ENCODE results near the gene MRPL43. TPM values are rescaled to one million over a fixed set of nuclear protein-coding genes. Genes with fewer than 3 reads are reported as not detected.

MRPL43 gene
- total and polyA plus RNA-seq, 4 donors, result 43.6 to 105 (median 84.5) TPM

GRCh38 chr10:100968062-100968736 lies 19.1 kb downstream of the MRPL43 start:
- Histone ChIP-seq H3K4me1 (ENCODE audit: control insufficient read depth in 5 of 5, insufficient read depth in 5 of 5, low read length in 5 of 5) (peaks cover 0 to 16% (median 7%) of the 10 kb centered on the region in 5 donors), H3K27ac (ENCODE audit: low read depth in 1 of 2, low read length in 1 of 2) (no peak overlapping the region), H3K4me3 (no peak overlapping the region), H3K27me3 (ENCODE audit: control insufficient read depth in 3 of 3, insufficient read depth in 3 of 3, low read length in 2 of 3) (no peaks in the 10 kb centered on the region), H3K36me3 (ENCODE audit: control insufficient read depth in 4 of 4, insufficient read depth in 4 of 4, low read length in 4 of 4) (peaks cover 6 to 28% (median 11%) of the 10 kb centered on the region in 4 donors), H3K9ac (ENCODE audit: insufficient read depth in 1 of 2, low read length in 2 of 2) (no peak overlapping the region), H3K9me3 (ENCODE audit: control insufficient read depth in 4 of 4, insufficient read depth in 3 of 4, low read length in 3 of 4) (no peaks in the 10 kb centered on the region)
- TF ChIP-seq CTCF (IDR thresholded peaks at IDR 0.05; ENCODE audit: control extremely low read depth, extremely low read depth), result no peak
- 84 to 88% methylated on average over 2 of the region's 2 CpGs for WGBS, 2 donors
- ATAC-seq (ENCODE audit: insufficient read depth, low FRiP score), result no peak
- no peak for DNase-seq

DNA sequence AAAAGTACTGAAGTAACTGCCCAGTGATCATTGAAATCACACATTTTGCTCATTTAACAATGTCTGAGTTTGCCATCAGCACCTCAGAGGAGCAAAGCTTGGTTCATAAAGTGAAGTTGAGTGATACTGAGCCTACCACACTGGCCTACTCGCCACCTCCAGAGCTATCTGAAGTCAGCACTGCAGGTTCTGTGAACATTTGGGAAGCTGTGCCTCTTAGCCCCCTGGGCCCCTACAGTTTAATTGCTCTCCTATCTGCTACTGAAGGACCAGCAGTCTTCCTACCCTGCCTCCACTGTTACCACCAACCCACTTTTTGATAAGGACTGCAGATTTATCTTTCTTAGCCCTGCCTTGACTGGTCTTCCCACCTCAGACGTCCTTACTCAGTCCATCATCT lies 20.0 kb downstream of the MRPL43 start:
- DNase-seq (no peak), ATAC-seq (ENCODE audit: insufficient read depth, low FRiP score) (no peak)
- Histone ChIP-seq H3K4me3 (no peak overlapping the region), H3K9me3 (ENCODE audit: control insufficient read depth in 4 of 4, insufficient read depth in 3 of 4, low read length in 3 of 4) (no peaks in the 10 kb centered on the region), H3K36me3 (ENCODE audit: control insufficient read depth in 4 of 4, insufficient read depth in 4 of 4, low read length in 4 of 4) (peaks cover 7 to 36% (median 16%) of the 10 kb centered on the region in 4 donors), H3K27ac (ENCODE audit: low read depth in 1 of 2, low read length in 1 of 2) (no peak overlapping the region), H3K9ac (ENCODE audit: insufficient read depth in 1 of 2, low read length in 2 of 2) (no peak overlapping the region), H3K4me1 (ENCODE audit: control insufficient read depth in 5 of 5, insufficient read depth in 5 of 5, low read length in 5 of 5) (peaks cover 0 to 20% (median 7%) of the 10 kb centered on the region in 5 donors), H3K27me3 (ENCODE audit: control insufficient read depth in 3 of 3, insufficient read depth in 3 of 3, low read length in 2 of 3) (no peaks in the 10 kb centered on the region)
- WGBS, 2 donors, result 84 to 91% methylated on average over 2 of the region's 2 CpGs
- TF ChIP-seq CTCF (IDR thresholded peaks at IDR 0.05; ENCODE audit: control extremely low read depth, extremely low read depth), result no peak

DNA sequence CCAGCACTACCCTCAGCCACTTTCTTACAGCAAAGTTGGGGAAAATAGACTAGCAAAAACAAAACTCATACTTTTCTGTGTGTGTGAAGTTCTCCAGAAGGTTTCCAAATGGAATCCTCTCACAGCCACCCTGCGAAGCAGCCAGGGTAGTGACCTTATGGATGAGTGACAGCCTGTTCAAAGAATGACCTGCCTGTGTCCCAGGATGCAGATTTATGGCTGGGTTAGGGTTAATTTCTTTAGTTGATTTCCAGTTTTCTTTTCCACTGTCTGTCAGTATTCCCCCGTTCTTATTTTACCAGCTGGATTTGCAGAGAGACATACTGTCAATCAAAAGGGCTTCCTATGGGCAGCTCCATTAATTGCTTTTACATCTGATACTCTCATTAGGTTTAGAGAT lies 20.4 kb downstream of the MRPL43 start:
- Histone ChIP-seq H3K27me3 (ENCODE audit: control insufficient read depth in 3 of 3, insufficient read depth in 3 of 3, low read length in 2 of 3) (no peaks in the 10 kb centered on the region), H3K36me3 (ENCODE audit: control insufficient read depth in 4 of 4, insufficient read depth in 4 of 4, low read length in 4 of 4) (peaks cover 7 to 39% (median 19%) of the 10 kb centered on the region in 4 donors), H3K9me3 (ENCODE audit: control insufficient read depth in 4 of 4, insufficient read depth in 3 of 4, low read length in 3 of 4) (no peaks in the 10 kb centered on the region), H3K9ac (ENCODE audit: insufficient read depth in 1 of 2, low read length in 2 of 2) (no peak overlapping the region), H3K4me1 (ENCODE audit: control insufficient read depth in 5 of 5, insufficient read depth in 5 of 5, low read length in 5 of 5) (peaks cover 0 to 21% (median 7%) of the 10 kb centered on the region in 5 donors), H3K27ac (ENCODE audit: low read depth in 1 of 2, low read length in 1 of 2) (no peak overlapping the region), H3K4me3 (no peak overlapping the region)
- ATAC-seq (ENCODE audit: insufficient read depth, low FRiP score) (no peak), DNase-seq (no peak)
- WGBS, 2 donors, result 82 to 94% methylated on average over 2 of the region's 2 CpGs
- TF ChIP-seq CTCF (IDR thresholded peaks at IDR 0.05; ENCODE audit: control extremely low read depth, extremely low read depth), result no peak
